Measurements from ENCODE around the gene ZNF575. TPM values are rescaled to one million over a fixed set of nuclear protein-coding genes. Genes with fewer than 3 reads are reported as not detected.

Gene ZNF575
- total RNA-seq, 1 experiment from 2014 or later: not detected

- no peak for DNase-seq (ENCODE audit: low spot score)
These were observed 37.3 kb downstream of the ZNF575 start for GRCh38 chr19:43570174-43570791.

GRCh38 chr19:43572171-43572588 lies 39.2 kb downstream of the ZNF575 start:
- no peak for DNase-seq (ENCODE audit: low spot score)

- DNase-seq (ENCODE audit: low spot score): peak; percentile 35
These were observed 41.6 kb downstream of the ZNF575 start for GRCh38 chr19:43574424-43575155.

- peak; percentile 99 for DNase-seq (ENCODE audit: low spot score)
These were observed 42.4 kb downstream of the ZNF575 start, which contains the start of the genes PINLYP and XRCC1 for GRCh38 chr19:43575156-43575950. Gene PINLYP, plus strand, starts transcription at chr19:43575801. Its CDS starts 1,391 bp downstream, at chr19:43577192. Gene XRCC1, minus strand, starts transcription at chr19:43575527. Its CDS starts 69 bp downstream, at chr19:43575458.

- no peak for DNase-seq (ENCODE audit: low spot score)
These were observed 43.2 kb downstream of the ZNF575 start for GRCh38 chr19:43575955-43576878.

- DNase-seq (ENCODE audit: low spot score): no peak
These were observed 45.8 kb downstream of the ZNF575 start for GRCh38 chr19:43578787-43579186.

- DNase-seq (ENCODE audit: low spot score): no peak
These were observed 48.5 kb downstream of the ZNF575 start for GRCh38 chr19:43581467-43581866.

- no peak for DNase-seq (ENCODE audit: low spot score)
These were observed 49.5 kb downstream of the ZNF575 start for GRCh38 chr19:43582495-43582894.

GRCh38 chr19:43584484-43584883 lies 51.5 kb downstream of the ZNF575 start:
- DNase-seq (ENCODE audit: low spot score): no peak

Other genes starting within 250 kb of the ZNF575 start
- 0.21 TPM in 1 of 2 replicates, not detected in the other for gene CD177, start 179.5 kb upstream of the ZNF575 start, total RNA-seq (2014; rRNA removed; shearing (Covaris generic))
- gene TEX101, start 118.3 kb upstream of the ZNF575 start, total RNA-seq (2014; rRNA removed; shearing (Covaris generic)): not detected in 2 replicates
- 0.17 and 0.29 TPM in 2 replicates for gene LYPD3, start 67.6 kb upstream of the ZNF575 start, total RNA-seq (2014; rRNA removed; shearing (Covaris generic))
- 1.3 and 2.1 TPM in 2 replicates for gene PHLDB3, start 28.4 kb upstream of the ZNF575 start, total RNA-seq (2014; rRNA removed; shearing (Covaris generic))
- 33.6 and 50.4 TPM in 2 replicates for gene ETHE1, start 6.0 kb upstream of the ZNF575 start, total RNA-seq (2014; rRNA removed; shearing (Covaris generic))
- gene XRCC1, start 42.3 kb downstream of the ZNF575 start, total RNA-seq (2014; rRNA removed; shearing (Covaris generic)): 29.2 and 31.0 TPM in 2 replicates
- not detected in 2 replicates for gene PINLYP, start 42.6 kb downstream of the ZNF575 start, total RNA-seq (2014; rRNA removed; shearing (Covaris generic))
- 20.6 and 22.4 TPM in 2 replicates for gene IRGQ, start 62.9 kb downstream of the ZNF575 start, total RNA-seq (2014; rRNA removed; shearing (Covaris generic))
- 12.5 and 17.7 TPM in 2 replicates for gene ZNF576, start 63.4 kb downstream of the ZNF575 start, total RNA-seq (2014; rRNA removed; shearing (Covaris generic))
- not detected in 2 replicates for gene SRRM5, start 78.9 kb downstream of the ZNF575 start, total RNA-seq (2014; rRNA removed; shearing (Covaris generic))
- gene ZNF428, start 86.4 kb downstream of the ZNF575 start, total RNA-seq (2014; rRNA removed; shearing (Covaris generic)): 20.4 and 34.2 TPM in 2 replicates
- 2.2 and 5.4 TPM in 2 replicates for gene CADM4, start 106.7 kb downstream of the ZNF575 start, total RNA-seq (2014; rRNA removed; shearing (Covaris generic))
- 41.3 and 53.7 TPM in 2 replicates for gene PLAUR, start 137.0 kb downstream of the ZNF575 start, total RNA-seq (2014; rRNA removed; shearing (Covaris generic))
- gene IRGC, start 182.9 kb downstream of the ZNF575 start, total RNA-seq (2014; rRNA removed; shearing (Covaris generic)): not detected in 2 replicates
- 7.9 and 14.9 TPM in 2 replicates for gene SMG9, start 221.8 kb downstream of the ZNF575 start, total RNA-seq (2014; rRNA removed; shearing (Covaris generic))
- gene KCNN4, start 247.8 kb downstream of the ZNF575 start, total RNA-seq (2014; rRNA removed; shearing (Covaris generic)): 1.2 and 3.1 TPM in 2 replicates